ENCODE measurements around the gene TBCD.
"Not testable (repeated sequence)": the region's sequence is repeated elsewhere in the genome, so short reads cannot be mapped to it uniquely, and the experiment has no call there.

TBCD gene

DNA sequence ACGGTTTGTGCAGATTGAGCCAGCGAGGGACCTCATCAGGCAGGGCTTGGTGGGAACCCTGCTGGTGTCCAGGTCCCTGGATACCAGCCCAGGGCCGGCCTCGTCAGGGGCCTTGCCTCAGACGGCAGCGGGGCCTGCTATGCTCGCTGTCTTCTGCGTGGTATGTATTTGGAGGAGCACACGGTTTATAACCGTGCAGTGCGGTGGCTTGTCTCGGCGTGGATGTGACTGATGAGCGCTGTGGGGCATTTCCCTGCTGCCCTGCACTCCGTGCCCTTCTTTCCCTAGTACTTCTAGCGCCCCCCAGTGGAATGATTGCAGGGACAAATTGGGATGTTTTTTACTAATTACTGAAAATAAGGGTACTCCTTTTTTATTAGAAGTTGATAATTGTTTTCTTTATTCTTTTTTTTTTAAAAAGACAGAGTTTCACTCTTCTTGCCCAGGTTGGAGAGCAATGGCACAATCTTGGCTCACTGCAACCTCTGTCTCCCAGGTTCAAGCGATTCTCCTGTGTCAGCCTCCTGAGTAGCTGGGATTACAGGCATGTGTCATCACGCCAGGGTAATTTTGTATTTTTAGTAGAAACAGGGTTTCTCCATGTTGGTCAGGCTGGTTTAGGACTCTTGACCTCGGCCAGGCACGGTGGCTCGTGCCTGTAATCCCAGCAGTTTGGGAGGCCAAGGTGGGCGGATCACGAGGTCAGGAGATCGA lies 15.3 kb downstream of the TBCD start:
- H3K4me3 ChIP-seq (ENCODE audit: low read depth, low read length): no peak overlapping the region
- H3K36me3 ChIP-seq (ENCODE audit: control insufficient read depth in 2 of 2, insufficient read depth in 1 of 2, low read length in 2 of 2): peaks cover 57 to 76% of the 10 kb centered on the region in 2 experiments
- no peaks in the 10 kb centered on the region for H3K9me3 ChIP-seq (ENCODE audit: control insufficient read depth, insufficient read depth, low read depth, low read length)
- no peak overlapping the region for H3K27ac ChIP-seq (ENCODE audit: extremely low read depth, low read depth, low read length)
- ChIA-PET CTCF (interaction anchor here (0.6 to 2.9 kb wide), 11 partner anchors 8 to 556 kb away, joined by 3 to 19 read pairs (median 4); no protein-coding TSS in a partner anchor), POLR2A (no interaction called here)
- no peaks in the 10 kb centered on the region for H3K4me1 ChIP-seq (ENCODE audit: control insufficient read depth, insufficient read depth, low read length)
- TF ChIP-seq, protein P1, sequence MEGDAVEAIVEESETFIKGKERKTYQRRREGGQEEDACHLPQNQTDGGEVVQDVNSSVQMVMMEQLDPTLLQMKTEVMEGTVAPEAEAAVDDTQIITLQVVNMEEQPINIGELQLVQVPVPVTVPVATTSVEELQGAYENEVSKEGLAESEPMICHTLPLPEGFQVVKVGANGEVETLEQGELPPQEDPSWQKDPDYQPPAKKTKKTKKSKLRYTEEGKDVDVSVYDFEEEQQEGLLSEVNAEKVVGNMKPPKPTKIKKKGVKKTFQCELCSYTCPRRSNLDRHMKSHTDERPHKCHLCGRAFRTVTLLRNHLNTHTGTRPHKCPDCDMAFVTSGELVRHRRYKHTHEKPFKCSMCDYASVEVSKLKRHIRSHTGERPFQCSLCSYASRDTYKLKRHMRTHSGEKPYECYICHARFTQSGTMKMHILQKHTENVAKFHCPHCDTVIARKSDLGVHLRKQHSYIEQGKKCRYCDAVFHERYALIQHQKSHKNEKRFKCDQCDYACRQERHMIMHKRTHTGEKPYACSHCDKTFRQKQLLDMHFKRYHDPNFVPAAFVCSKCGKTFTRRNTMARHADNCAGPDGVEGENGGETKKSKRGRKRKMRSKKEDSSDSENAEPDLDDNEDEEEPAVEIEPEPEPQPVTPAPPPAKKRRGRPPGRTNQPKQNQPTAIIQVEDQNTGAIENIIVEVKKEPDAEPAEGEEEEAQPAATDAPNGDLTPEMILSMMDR (tag by site-specific recombination; IDR thresholded peaks at IDR 0.05): 0 out of 2 replicates have a peak, but pooled peaks have one; percentile 44
- TF ChIP-seq ZNF48 (tag by site-specific recombination; IDR thresholded peaks at IDR 0.05): no peak
- peak; percentile 49; the same call in 1 of the 2 replicates for TF ChIP-seq ZNF600 (tag by site-specific recombination; IDR thresholded peaks at IDR 0.05)
- TF ChIP-seq, protein P2, sequence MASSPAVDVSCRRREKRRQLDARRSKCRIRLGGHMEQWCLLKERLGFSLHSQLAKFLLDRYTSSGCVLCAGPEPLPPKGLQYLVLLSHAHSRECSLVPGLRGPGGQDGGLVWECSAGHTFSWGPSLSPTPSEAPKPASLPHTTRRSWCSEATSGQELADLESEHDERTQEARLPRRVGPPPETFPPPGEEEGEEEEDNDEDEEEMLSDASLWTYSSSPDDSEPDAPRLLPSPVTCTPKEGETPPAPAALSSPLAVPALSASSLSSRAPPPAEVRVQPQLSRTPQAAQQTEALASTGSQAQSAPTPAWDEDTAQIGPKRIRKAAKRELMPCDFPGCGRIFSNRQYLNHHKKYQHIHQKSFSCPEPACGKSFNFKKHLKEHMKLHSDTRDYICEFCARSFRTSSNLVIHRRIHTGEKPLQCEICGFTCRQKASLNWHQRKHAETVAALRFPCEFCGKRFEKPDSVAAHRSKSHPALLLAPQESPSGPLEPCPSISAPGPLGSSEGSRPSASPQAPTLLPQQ (tag by site-specific recombination; IDR thresholded peaks at IDR 0.05): no peak
- TF ChIP-seq ZNF654 (tag by site-specific recombination; IDR thresholded peaks at IDR 0.05; ENCODE audit: low read depth): peak; percentile 85
- TF ChIP-seq, protein P3, sequence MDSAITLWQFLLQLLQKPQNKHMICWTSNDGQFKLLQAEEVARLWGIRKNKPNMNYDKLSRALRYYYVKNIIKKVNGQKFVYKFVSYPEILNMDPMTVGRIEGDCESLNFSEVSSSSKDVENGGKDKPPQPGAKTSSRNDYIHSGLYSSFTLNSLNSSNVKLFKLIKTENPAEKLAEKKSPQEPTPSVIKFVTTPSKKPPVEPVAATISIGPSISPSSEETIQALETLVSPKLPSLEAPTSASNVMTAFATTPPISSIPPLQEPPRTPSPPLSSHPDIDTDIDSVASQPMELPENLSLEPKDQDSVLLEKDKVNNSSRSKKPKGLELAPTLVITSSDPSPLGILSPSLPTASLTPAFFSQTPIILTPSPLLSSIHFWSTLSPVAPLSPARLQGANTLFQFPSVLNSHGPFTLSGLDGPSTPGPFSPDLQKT (IDR thresholded peaks at IDR 0.05; ENCODE audit: borderline replicate concordance, low read depth, low read length): no peak
- TF ChIP-seq ZSCAN30 (tag by site-specific recombination; IDR thresholded peaks at IDR 0.05): peak; percentile 54; the same call in 1 of the 2 replicates
- TF ChIP-seq ZNF2 (tag by site-specific recombination; IDR thresholded peaks at IDR 0.05): peak; percentile 45; the same call in 1 of the 2 replicates

DNA sequence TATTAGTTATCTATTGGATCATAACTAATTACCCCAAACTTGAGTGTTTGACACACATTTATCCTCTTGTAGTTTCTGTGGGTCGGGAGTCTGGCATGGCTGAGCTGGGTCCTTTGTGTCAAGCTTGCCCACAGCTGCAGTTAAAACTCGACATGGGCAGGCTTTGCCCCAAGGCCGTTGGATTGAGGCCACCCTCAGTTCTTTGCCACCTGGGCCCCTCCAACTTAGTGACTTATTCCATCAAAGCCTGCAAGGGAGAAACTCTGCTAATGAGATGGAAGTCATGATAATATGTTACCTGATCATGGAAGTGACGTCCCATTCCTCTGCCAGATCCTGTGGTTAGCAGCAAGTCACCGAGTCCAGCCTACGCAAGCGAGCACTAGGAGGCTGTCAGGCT lies 17.2 kb downstream of the TBCD start:
- peaks cover 50 to 76% of the 10 kb centered on the region in 2 experiments for H3K36me3 ChIP-seq (ENCODE audit: control insufficient read depth in 2 of 2, insufficient read depth in 1 of 2, low read length in 2 of 2)

DNA sequence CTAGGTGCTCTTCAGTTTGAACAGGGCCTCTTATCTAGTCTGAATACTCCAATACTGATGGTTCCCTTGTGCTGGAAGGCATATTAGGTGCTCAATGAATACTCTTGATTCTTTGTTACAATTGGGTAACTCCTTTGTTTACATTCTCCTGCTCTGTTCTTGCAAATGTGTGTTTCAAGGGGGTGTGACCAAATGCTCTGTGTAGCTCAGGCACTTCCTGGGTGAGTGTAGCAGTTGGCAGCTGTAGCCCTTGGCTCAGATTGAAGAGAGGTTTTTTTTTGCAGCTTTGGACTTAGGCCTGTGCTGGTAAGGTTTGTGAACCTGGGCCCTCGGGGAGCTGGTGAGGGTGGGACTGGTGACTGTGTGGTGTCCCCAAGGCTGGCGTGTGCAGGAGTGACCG lies 20.2 kb downstream of the TBCD start:
- Histone ChIP-seq H3K36me3 (ENCODE audit: control insufficient read depth in 2 of 2, insufficient read depth in 1 of 2, low read length in 2 of 2) (peaks cover 42 to 66% of the 10 kb centered on the region in 2 experiments), H3K4me1 (ENCODE audit: control insufficient read depth, insufficient read depth, low read length) (no peaks in the 10 kb centered on the region), H3K27ac (ENCODE audit: extremely low read depth, low read depth, low read length) (no peak overlapping the region), H3K4me3 (ENCODE audit: low read depth, low read length) (no peak overlapping the region), H3K9me3 (ENCODE audit: control insufficient read depth, insufficient read depth, low read depth, low read length) (no peaks in the 10 kb centered on the region)
- ChIA-PET CTCF (interaction anchor here (0.6 kb wide), 1 partner anchor 9 kb away, joined by 3 read pairs; no protein-coding TSS in a partner anchor), POLR2A (no interaction called here)
- TF ChIP-seq, protein P4, sequence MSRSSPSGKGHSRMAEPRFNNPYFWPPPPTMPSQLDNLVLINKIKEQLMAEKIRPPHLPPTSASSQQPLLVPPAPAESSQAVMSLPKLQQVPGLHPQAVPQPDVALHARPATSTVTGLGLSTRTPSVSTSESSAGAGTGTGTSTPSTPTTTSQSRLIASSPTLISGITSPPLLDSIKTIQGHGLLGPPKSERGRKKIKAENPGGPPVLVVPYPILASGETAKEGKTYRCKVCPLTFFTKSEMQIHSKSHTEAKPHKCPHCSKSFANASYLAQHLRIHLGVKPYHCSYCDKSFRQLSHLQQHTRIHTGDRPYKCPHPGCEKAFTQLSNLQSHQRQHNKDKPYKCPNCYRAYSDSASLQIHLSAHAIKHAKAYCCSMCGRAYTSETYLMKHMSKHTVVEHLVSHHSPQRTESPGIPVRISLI (tag by site-specific recombination; IDR thresholded peaks at IDR 0.05): no peak
- 0 out of 2 replicates have a peak, but pooled peaks have one; percentile 9 for TF ChIP-seq KLF9 (tag by site-specific recombination; IDR thresholded peaks at IDR 0.05; ENCODE audit: low read depth)
- no peak for TF ChIP-seq GLIS1 (tag by site-specific recombination; IDR thresholded peaks at IDR 0.05)
- peak; percentile 76 for TF ChIP-seq ZNF664 (tag by site-specific recombination; IDR thresholded peaks at IDR 0.05)
- TF ChIP-seq EGR2 (tag by site-specific recombination; IDR thresholded peaks at IDR 0.05; ENCODE audit: low read depth): no peak

More for the DNA sequence above, 17.2 kb downstream of the TBCD start:
- Histone ChIP-seq H3K4me1 (ENCODE audit: control insufficient read depth, insufficient read depth, low read length) (no peaks in the 10 kb centered on the region), H3K9me3 (ENCODE audit: control insufficient read depth, insufficient read depth, low read depth, low read length) (no peaks in the 10 kb centered on the region), H3K4me3 (ENCODE audit: low read depth, low read length) (no peak overlapping the region), H3K27ac (ENCODE audit: extremely low read depth, low read depth, low read length) (no peak overlapping the region)
- POLR2A ChIA-PET: no interaction called here
- no peak for TF ChIP-seq REPIN1 (tag by site-specific recombination; IDR thresholded peaks at IDR 0.05; ENCODE audit: low read depth)
- TF ChIP-seq ZNF174 (tag by site-specific recombination; IDR thresholded peaks at IDR 0.05): no peak
- peak; percentile 19 for TF ChIP-seq SETDB1 (IDR thresholded peaks at IDR 0.05; ENCODE audit: insufficient read length, low read length)
- TF ChIP-seq, protein P1 (tag by site-specific recombination; IDR thresholded peaks at IDR 0.05): no peak
- CTCF ChIA-PET: interaction anchor here (0.6 to 2.1 kb wide), 5 partner anchors 10 to 418 kb away, joined by 3 to 16 read pairs (median 3); no protein-coding TSS in a partner anchor

DNA sequence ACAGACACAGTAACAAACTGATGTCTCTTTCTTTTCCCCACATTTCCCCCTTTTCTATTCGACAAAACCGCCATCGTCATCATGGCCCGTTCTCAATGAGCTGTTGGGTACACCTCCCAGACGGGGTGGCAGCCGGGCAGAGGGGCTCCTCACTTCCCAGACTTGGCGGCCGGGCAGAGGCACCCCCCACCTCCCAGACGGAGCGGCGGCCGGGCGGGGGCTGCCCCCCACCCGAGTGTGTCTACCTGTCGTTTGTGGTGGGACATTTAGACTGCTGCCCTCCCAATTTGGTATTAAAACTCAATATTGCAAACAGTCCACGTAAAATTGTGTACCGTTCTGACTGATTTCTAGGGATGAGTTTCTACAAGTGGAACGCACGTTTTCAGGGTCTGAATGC lies 22.6 kb downstream of the TBCD start:
- peaks cover 27 to 43% of the 10 kb centered on the region in 2 experiments; a peak in 2 of 3 replicates for H3K36me3 ChIP-seq (ENCODE audit: control insufficient read depth in 2 of 2, insufficient read depth in 1 of 2, low read length in 2 of 2)

More for the DNA sequence above, 22.6 kb downstream of the TBCD start:
- CTCF ChIA-PET: interaction anchor here (0.6 to 2.6 kb wide), 19 partner anchors 8 to 411 kb away, joined by 3 to 19 read pairs (median 4); no protein-coding TSS in a partner anchor
- POLR2A ChIA-PET; H3K27ac ChIP-seq (ENCODE audit: extremely low read depth, low read depth, low read length); H3K9me3 ChIP-seq (ENCODE audit: control insufficient read depth, insufficient read depth, low read depth, low read length); H3K4me3 ChIP-seq (ENCODE audit: low read depth, low read length); H3K4me1 ChIP-seq (ENCODE audit: control insufficient read depth, insufficient read depth, low read length): not testable (repeated sequence)

All from HEK293 (cell line).